Measurements from ENCODE around the gene EFCAB3.
"Not testable (repeated sequence)": the region's sequence is repeated elsewhere in the genome, so short reads cannot be mapped to it uniquely, and the experiment has no call there.

The EFCAB3 gene

DNA sequence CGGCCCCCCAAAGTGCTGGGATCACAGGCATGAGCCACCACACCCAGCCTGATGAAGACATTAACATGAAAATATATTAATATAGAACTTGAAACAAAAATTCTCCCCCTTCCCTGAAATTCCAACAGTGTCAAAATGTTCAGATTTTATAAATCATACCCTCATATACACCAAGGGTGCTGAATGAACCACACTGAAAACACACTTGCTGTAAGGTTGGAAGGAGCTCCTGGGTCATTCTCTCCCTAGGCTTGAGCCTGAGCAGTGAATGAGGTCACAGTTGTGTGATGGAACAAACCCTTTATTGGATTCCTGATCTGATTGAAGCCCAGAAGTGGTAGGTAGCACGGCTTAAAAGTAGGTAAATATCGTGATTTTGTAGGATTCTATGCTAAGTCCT lies at the start of gene EFCAB3:
EFCAB3 (plus strand) TSS at position 301 of the 400 bp plus-strand sequence. CDS start 2,427 bp downstream, outside the sequence.
- in situ Hi-C loops (cut with MboI; ENCODE audit: low sequenced_read_pairs): no loop called here

DNA sequence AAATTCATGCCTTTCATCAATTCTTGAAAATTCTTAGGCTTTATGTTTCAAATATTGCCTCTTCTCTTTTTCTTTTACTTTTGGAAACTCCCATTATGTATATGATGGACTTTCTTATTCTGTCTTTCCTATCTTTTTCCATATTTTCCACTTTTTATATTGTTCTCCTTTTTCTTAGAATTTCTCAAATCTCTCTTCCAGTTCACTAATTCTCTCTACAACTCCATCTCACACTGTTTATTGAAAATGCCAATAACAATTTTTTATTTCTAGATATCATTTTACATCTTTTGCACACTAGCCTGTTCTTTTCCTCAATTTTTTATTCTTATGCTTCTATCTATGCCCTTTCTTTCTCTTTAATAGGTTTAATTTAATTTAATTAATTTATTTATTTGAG lies 43.8 kb upstream of the EFCAB3 start:
- in situ Hi-C loops (cut with MboI; ENCODE audit: low sequenced_read_pairs): no loop called here

DNA sequence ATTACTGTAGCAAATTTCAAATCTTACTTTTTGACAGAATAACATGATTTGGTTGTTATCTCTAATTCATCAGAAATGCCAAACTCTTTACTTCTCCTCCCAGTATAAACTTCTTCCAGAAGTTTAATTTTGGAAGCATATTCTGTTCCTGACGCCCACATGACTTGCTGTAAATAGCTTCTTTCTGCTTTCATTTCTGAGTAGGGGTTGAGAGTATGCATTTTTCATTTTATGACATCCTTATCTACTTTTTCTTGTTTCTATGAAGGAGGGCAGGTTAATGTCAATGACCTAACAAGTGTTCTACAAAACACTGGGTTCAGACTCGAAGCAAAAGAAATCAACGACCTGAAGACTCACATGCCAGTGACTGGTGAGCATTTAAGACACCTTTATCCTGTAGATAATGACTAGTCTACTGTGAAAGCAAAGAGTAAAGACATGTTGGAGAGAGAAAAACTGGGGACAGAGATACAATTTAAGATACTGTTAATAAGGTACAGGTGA lies 36.5 kb upstream of the EFCAB3 start:
- in situ Hi-C loops (cut with MboI; ENCODE audit: low sequenced_read_pairs): no loop called here

DNA sequence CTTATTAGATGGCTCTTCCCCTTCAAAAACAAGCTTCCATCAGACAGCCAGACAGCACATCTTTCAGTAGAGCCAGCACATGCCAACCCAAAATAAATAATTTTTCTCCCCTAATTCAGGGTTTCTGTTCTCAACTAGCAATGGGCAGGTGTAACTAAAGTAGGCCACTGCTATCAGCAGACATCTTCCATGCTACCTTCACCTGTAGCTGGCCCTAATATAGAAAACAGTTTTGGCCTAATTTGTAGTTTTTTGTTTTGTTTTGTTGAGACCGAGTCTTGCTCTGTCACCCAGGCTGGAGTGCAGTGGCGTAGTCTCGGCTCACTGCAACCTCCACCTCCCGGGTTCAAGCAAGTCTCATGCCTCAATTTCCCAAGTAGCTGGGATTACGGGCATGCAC lies 29.2 kb upstream of the EFCAB3 start:
- in situ Hi-C loops (cut with MboI; ENCODE audit: low sequenced_read_pairs): no loop called here

DNA sequence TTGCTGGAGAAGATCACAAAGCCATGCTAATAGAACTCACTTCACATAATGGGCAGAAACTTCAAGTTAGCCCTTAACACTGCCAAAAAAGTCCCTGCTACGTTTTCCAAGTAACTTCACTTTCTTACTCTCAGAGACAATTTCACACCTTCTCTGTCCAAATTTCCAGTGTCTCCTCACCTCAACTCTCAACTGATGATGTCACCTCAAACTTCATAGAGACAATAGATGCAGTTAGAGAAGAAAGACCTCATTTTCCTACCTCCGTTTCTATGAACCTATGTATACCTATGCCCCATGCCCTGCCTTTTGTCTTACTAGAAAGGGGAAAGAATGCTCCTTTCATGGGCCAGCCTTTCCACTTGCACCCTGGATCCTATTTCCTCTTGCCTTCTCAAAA lies 14.2 kb upstream of the EFCAB3 start:
- in situ Hi-C loops (cut with MboI; ENCODE audit: low sequenced_read_pairs): no loop called here

DNA sequence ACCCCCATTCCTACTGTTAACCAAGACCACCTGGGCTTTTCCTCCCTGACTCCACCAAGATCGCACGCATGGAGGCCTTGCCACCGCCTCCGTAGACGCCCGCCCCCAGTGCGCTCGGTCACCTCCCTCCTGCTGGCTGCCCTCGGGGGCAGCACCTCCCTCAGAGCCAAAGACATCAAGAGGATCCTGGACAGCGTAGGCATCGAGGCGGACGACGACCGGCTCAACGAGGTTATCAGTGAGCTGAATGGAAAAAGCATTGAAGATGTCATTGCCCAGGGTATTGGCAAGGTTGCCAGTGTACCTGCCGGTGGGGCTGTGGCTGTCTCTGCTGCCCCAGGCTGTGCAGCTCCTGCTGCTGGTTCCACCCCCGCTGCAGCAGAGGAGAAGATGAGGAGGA lies 1.2 kb downstream of the EFCAB3 start:
- in situ Hi-C loops (cut with MboI; ENCODE audit: low sequenced_read_pairs): no loop called here

DNA sequence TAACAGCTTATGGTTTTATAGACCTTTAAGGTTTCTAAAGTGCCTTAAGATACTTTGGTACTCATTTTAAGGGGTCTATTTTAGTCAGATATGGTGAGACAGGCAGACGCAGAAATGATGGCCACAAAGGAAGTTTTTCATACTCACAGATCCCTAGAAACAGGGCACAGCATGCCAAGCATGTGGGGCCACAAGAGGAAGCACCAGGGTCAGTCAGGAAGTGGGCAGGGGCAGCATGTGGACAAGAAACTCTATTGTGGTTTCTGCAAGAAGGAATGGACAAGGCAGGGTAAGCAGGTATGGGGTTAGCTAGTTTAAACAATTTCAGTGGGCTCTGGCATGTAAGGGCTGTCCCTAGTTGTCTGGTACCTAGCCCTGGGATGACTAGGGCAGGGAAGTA lies 8.5 kb downstream of the EFCAB3 start:
- in situ Hi-C loops (cut with MboI; ENCODE audit: low sequenced_read_pairs): no loop called here

DNA sequence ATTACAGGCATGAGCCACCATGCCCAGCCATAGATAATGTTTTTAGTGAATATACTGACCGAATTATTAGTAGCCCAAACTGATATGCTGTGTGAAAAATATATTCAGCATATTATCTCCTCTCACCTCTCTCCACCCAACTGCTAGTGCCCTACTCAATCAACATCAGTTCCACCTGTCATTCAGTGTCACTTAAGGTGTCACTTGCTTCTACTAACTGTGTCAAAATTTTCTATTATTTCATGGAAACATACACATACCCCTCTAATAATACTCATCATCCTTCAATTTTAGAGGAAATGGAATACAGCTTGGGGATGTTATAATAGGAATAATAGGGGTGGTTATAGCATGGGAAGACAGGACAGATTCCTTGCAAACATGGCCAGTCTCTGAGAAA lies 12.6 kb downstream of the EFCAB3 start:
- in situ Hi-C loops (cut with MboI; ENCODE audit: low sequenced_read_pairs): no loop called here

DNA sequence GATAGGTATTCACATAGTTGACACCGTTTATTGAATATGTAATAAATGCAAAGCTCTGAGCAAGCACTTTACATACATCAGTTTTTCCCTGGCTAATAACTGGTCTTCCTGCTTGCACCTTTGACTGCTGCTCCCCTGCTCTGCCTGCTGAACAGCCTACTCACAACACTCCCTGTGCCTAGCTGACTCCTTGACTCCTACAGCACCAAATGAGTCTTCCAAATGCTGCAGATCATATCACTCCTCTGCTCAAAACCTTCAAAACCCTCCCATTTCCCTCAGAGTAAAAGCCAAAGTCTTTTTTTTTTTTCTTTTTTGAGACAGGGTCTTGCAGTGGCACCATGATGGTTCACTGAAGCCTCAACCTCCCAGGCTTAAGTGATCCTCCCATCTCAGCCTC lies 18.5 kb downstream of the EFCAB3 start:
- in situ Hi-C loops (cut with MboI; ENCODE audit: low sequenced_read_pairs): no loop called here

DNA sequence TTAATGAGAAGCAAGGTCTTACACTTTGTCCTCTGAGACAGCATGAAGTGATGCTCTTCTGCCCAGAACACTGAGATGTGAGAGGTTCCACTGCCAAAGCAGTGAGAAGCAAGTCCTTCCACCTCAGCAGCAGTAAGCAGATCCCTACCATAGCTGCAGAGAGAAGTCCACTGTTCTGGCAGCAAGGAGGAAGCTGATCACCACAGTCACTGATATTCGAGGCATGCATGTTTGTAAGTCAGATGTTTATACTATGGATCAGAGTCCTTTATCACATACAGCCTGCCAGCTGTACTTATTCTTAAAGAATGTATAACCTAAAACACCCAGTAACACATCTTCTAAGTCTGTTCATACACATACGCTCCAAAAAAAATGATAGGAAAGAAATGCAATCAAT lies 25.1 kb downstream of the EFCAB3 start:
- in situ Hi-C loops (cut with MboI; ENCODE audit: low sequenced_read_pairs): no loop called here

DNA sequence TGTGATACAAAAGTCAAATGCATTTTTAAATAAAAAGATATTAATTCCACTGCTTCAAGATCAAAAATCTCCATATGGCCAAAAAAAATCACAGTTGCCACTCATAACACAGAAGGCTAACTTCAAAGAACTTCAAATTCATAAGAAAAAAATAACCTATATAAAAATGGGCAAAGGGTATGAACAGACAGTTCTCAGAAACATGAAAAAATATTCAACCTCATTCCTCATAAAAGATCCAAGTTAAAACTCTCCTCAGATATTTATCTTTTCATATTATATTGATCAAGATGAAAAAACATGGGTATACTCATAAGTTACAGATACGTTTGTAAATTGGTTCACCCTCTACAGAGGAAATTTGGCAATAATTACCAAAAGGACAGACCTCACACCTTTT lies 32.7 kb downstream of the EFCAB3 start:
- in situ Hi-C loops (cut with MboI; ENCODE audit: low sequenced_read_pairs): not testable (repeated sequence)

DNA sequence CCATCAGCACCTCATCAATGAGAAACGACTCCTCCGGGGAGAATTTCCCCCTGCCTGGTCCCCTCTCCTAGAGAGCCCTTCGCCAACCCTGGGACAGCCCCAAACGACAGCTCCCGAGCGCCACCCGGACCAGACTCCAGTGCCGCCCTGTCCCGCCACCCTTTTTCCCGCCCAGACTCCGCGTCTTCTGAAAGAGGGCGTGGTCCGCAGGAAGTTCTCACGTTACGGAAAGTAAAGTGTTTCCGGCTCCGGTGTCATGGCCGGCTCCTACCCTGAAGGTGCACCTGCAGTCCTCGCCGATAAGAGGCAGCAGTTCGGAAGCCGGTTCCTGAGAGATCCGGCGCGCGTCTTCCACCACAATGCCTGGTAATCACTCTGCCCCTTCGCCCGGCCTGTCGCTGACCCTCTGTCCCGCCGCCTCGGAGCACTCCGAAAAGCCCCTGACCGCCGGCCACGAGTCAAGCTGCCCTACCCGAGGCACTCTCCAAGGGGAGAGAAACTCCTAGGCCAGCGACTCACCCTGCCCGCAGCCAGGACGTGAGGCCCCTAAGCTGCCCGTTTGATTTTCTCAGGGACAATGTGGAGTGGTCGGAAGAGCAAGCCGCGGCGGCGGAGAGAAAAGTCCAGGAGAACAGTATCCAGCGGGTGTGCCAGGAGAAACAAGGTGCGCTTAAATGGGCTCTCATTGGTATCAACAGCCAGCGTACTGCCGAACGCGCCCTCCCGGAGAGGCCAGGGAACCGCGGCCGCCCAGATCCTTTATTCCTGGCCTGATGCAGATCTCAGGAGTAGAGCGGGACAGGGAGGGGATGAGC lies 43.5 kb downstream of the EFCAB3 start, which contains the start of gene METTL2A:
METTL2A (plus strand) TSS at position 251 of the 815 bp plus-strand sequence; CDS start at position 257, 6 bp downstream.
- in situ Hi-C loops (cut with MboI; ENCODE audit: low sequenced_read_pairs): not testable (repeated sequence)

DNA sequence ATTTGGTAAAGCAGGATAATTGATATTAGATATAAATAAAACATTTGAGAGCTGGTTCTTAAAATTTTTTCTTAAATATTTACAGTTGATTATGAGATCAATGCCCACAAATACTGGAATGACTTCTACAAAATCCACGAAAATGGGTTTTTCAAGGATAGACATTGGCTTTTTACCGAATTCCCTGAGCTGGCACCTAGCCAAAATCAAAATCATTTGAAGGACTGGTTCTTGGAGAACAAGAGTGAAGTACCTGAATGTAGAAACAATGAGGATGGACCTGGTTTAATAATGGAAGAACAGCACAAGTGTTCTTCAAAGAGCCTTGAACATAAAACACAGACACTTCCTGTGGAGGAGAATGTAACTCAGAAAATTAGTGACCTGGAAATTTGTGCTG lies 45.9 kb downstream of the EFCAB3 start:
- in situ Hi-C loops (cut with MboI; ENCODE audit: low sequenced_read_pairs): not testable (repeated sequence)

DNA sequence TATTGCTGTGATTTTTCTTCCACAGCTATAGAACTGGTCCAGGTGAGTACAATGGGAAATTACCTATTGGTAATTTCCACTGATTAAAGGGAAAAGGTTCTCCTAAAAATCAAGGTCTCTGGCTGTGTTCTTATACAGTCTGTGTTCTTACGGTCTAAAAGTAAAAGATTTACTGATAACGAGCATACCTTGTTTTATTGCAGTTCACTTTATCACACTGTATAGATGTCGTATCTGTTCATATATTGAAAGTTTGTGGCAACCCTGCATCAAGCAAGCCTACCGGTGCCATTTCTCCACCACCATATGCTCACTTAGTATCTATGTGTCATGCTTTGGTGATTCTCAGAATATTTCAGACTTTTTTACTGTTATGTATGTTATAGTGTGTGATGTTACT lies 54.9 kb downstream of the EFCAB3 start:
- in situ Hi-C loops (cut with MboI; ENCODE audit: low sequenced_read_pairs): not testable (repeated sequence)

DNA sequence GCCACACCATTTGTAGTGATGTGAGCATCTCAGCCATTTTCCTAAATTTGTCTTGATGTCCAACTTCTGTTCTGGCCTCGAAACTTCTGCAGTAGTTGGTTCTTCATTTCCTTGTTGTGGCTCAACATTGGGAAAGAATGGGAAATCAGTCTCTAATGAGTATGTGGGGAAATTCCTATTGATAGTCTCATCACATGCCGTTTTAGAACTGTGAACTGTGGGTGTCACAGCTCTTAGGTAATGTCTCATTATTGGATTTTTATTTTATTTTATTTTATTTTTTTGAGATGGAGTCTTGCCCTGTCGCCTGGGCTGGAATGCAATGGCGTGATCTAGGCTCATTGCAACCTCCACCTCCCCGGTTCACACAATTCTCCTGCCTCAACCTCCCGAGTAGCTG lies 60.8 kb downstream of the EFCAB3 start:
- in situ Hi-C loops (cut with MboI; ENCODE audit: low sequenced_read_pairs): not testable (repeated sequence)

DNA sequence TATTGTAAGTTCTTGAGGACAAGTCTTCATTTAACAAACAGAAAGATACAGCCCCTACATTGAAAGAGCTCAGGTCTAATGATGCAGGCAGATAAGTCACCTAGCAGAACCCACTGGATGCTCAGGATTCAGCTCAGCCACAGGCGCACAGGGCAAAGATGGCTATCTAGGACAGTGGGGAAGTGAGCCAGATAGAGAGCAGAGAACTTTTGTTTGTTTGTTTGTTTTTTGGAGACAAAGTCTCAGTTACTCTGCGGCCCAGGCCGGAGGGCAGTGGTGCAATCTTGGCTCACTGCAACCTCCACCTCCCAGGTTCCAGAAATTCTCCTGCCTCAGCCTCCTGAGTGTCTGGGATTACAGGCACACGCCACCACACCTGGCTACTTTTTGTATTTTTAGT lies 63.7 kb downstream of the EFCAB3 start:
- in situ Hi-C loops (cut with MboI; ENCODE audit: low sequenced_read_pairs): no loop called here

DNA sequence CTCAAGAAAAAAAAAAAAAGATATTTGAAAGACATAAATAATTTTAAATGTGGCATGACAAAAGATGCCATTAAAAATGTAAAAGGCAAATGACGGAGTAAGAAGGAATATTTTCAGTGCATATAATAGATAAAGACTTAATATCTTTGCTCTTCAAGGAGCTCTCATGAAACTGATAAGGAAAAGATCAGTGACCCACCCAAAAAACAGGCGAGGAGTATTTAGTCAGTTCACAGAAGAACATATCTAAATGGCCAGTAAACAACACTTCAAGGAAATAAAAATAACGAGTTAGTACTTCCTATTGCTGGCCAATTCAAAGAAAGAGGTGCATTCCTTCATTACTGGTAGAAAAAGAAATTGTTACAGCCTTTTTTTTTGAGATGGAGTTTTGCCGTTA lies 65.4 kb downstream of the EFCAB3 start:
- in situ Hi-C loops (cut with MboI; ENCODE audit: low sequenced_read_pairs): not testable (repeated sequence)

DNA sequence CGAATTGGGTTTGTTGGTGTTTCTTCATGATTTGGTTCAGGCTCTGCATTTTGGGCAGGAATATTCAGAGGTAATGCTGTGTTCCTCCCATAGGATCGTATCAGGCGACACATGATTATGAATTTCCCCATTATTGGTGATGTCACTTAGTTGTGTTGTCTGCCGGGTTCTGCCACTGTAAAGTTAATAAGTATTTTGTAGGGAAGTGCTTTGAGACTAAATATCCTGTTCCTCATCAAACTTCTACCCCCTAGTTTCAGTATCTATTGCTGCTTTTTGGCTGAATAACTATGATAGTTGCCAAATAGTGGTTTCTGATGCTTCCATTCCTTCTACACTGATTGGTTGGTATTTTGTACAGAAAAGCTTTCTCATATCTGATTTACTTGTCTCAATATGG lies 71.8 kb downstream of the EFCAB3 start:
- in situ Hi-C loops (cut with MboI; ENCODE audit: low sequenced_read_pairs): not testable (repeated sequence)

DNA sequence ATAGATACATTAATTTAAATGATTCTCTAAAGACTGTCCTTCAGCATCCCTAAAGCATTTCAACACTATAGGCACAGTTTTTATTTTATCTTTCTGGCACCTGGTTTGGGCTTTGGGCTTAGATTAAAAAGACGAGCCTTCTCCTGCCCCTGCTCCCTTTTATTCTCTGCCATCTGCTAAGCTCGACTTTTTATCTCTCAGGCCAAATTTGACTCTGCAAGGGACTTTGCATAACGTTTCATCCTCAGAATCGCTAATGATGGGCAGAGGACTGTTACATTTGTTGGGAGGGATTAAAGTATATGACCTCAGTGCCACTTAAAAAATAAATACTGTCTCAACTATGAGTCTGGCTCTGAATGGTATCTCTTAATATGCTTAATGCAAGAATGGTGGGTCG lies 72.7 kb downstream of the EFCAB3 start:
- in situ Hi-C loops (cut with MboI; ENCODE audit: low sequenced_read_pairs): not testable (repeated sequence)

DNA sequence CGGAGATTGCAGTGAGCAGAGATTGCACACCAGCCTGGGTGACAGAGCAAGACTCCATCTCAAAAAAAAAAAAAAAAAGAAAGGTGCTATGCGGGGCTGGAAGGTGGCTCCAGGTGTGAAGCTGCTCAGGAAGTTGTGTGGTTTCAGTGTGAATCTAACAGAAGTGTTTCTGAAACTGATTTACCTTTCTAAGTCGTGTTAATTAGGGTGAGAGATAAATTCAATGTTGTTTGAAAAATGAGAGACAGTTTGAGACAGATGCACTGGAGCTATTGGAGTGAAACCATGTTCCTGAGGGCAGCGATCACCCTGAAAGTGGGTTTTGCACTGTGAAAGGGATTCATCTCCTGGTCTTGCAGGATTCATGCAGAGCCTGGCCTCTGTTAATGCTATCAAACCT lies 73.3 kb downstream of the EFCAB3 start:
- in situ Hi-C loops (cut with MboI; ENCODE audit: low sequenced_read_pairs): not testable (repeated sequence)

DNA sequence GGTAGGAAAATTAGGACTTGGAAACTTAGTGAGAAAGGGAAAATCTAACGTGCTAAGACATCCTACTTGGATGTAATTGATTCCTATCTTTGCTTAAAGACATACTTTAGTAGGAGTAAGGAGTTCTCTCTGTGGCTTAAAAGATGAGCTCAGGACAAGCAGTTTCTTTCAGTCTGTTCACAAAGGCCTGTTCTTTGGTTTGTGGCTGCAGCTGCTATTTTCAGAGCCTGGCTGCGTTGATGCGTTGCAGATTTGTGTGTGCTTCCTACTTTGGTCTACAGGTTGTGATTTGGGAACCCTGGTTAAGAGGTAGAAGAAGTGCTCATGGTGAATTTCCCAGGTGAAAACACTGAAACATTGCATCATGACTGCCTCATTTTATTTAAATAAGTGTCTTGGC lies 73.8 kb downstream of the EFCAB3 start:
- in situ Hi-C loops (cut with MboI; ENCODE audit: low sequenced_read_pairs): not testable (repeated sequence)

DNA sequence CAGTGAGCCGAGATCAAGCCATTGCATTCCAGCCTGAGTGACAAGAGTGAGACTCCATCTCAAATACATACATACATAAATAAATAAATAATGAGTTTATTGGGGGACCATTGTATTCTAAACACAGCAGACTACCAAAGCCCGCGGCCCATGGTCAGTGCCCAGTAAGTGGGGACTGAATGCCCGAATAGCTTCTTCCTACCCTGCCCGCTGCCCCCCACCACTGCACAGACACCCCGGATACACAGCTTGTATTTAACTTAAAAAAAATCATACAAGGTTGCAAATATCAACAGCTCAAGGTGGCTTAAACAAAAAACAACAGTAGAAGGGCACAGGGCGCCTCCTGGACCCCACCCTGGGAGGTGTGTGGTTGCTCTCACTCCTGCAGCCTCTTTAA lies 75.7 kb downstream of the EFCAB3 start:
- in situ Hi-C loops (cut with MboI; ENCODE audit: low sequenced_read_pairs): no loop called here

DNA sequence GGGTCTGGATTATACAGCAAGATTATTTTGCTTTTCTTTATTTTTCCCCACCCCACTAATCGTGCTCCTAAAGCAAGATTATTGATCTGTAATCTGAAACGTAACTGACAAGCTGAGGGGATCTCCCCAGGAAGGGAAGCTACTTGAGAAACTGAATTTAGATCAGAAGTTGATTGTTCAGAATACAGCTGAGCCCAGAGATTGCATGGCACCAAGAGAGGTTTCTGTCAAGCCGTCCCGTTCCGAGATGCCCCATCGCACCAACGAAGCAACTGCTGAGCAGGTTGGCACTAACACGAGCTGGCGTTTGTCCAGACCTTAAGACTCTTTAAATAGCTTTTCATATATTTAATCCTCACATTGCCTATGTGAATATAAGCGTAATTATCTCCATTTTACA lies 78.1 kb downstream of the EFCAB3 start:
- in situ Hi-C loops (cut with MboI; ENCODE audit: low sequenced_read_pairs): not testable (repeated sequence)
